ENCODE results near the gene MAT1A. TPM values are rescaled to one million over a fixed set of nuclear protein-coding genes. Genes with fewer than 3 reads are reported as not detected.
A peak's percentile ranks its signal among the peaks of the same experiment; 100 is the strongest.

Gene MAT1A
- total RNA-seq, 1 donor from 2014 or later = 0.19 TPM

GRCh38 chr10:80284522-80284921, 4.9 kb downstream of the MAT1A start:
- no peak for DNase-seq (ENCODE audit: missing footprints)
- ATAC-seq = no peak
- intact Hi-C loops (cut with DNase I) = no loop called here

GRCh38 chr10:80283536-80284199, 5.8 kb downstream of the MAT1A start:
- ATAC-seq (no peak), DNase-seq (ENCODE audit: missing footprints) (no peak)
- intact Hi-C loops (cut with DNase I) = no loop called here

GRCh38 chr10:80283119-80283518, 6.3 kb downstream of the MAT1A start:
- DNase-seq (ENCODE audit: missing footprints) (no peak), ATAC-seq (peak; percentile 49)
- intact Hi-C loops (cut with DNase I) = no loop called here

GRCh38 chr10:80281784-80282765, 7.4 kb downstream of the MAT1A start:
- DNase-seq (ENCODE audit: missing footprints) (no peak), ATAC-seq (no peak)
- intact Hi-C loops (cut with DNase I) = no loop called here

- intact Hi-C loops (cut with DNase I) = no loop called here
- no peak for ATAC-seq
- DNase-seq (ENCODE audit: missing footprints) = no peak
Observed at GRCh38 chr10:80281292-80281691, 8.2 kb downstream of the MAT1A start.

- DNase-seq (ENCODE audit: missing footprints) (no peak), ATAC-seq (no peak)
- intact Hi-C loops (cut with DNase I) = no loop called here
Observed at GRCh38 chr10:80280071-80280800, 9.2 kb downstream of the MAT1A start.

GRCh38 chr10:80279146-80279545, 10.3 kb downstream of the MAT1A start:
- ATAC-seq = no peak
- DNase-seq (ENCODE audit: missing footprints) = no peak
- intact Hi-C loops (cut with DNase I) = no loop called here

- DNase-seq (ENCODE audit: missing footprints) = no peak
- ATAC-seq = no peak
- intact Hi-C loops (cut with DNase I) = no loop called here
Observed at GRCh38 chr10:80278480-80278879, 11.0 kb downstream of the MAT1A start.

- DNase-seq (ENCODE audit: missing footprints) = no peak
- intact Hi-C loops (cut with DNase I) = no loop called here
- ATAC-seq = peak; percentile 68
Observed at GRCh38 chr10:80277567-80278250, 11.7 kb downstream of the MAT1A start.

GRCh38 chr10:80277016-80277415, 12.4 kb downstream of the MAT1A start:
- intact Hi-C loops (cut with DNase I) = no loop called here
- ATAC-seq = no peak

GRCh38 chr10:80276335-80276734, 13.1 kb downstream of the MAT1A start:
- DNase-seq (ENCODE audit: missing footprints) (peak; percentile 74), ATAC-seq (no peak)
- intact Hi-C loops (cut with DNase I) = no loop called here

More at GRCh38 chr10:80277016-80277415, 12.4 kb downstream of the MAT1A start:
- no peak for DNase-seq (ENCODE audit: missing footprints)

GRCh38 chr10:80275756-80276155, 13.7 kb downstream of the MAT1A start:
- ATAC-seq (no peak), DNase-seq (ENCODE audit: missing footprints) (no peak)
- intact Hi-C loops (cut with DNase I) = no loop called here

- intact Hi-C loops (cut with DNase I) = no loop called here
- DNase-seq (ENCODE audit: missing footprints) = no peak
- ATAC-seq = no peak
Observed at GRCh38 chr10:80275135-80275498, 14.3 kb downstream of the MAT1A start.

- DNase-seq (ENCODE audit: missing footprints) (no peak), ATAC-seq (no peak)
- intact Hi-C loops (cut with DNase I) = no loop called here
Observed at GRCh38 chr10:80274396-80275134, 14.9 kb downstream of the MAT1A start.

- intact Hi-C loops (cut with DNase I) = no loop called here
- no peak for ATAC-seq
- DNase-seq (ENCODE audit: missing footprints) = no peak
Observed at GRCh38 chr10:80273523-80274170, 15.8 kb downstream of the MAT1A start.

GRCh38 chr10:80272793-80273522, 16.5 kb downstream of the MAT1A start:
- ATAC-seq = no peak
- intact Hi-C loops (cut with DNase I) = no loop called here
- DNase-seq (ENCODE audit: missing footprints) = no peak

GRCh38 chr10:80271416-80271815, 18.0 kb downstream of the MAT1A start:
- no peak for DNase-seq (ENCODE audit: missing footprints)
- no peak for ATAC-seq
- intact Hi-C loops (cut with DNase I) = no loop called here
